ENCODE results near the gene DNLZ.

The DNLZ gene

DNA sequence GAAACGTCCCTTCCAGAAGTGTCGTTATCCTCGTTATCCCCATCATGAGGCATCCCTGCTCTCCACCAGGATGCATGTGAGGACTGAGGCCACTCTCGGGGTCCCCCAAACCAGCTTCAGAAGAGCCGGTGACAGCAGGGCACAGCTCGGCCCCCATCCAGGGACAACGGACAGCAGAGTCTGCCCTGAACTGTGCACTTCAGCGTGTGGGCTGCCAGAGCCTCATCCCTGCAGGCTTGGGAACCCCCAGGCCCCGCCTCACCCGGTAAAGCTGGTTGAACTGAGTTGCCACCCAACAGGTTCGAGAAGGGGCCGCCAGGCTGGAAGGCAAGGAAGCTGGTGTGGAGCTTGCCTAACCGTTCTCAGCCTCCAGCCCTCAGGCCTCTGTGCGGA lies 10.6 kb upstream of the DNLZ start:
- TF ChIP-seq, protein P1, sequence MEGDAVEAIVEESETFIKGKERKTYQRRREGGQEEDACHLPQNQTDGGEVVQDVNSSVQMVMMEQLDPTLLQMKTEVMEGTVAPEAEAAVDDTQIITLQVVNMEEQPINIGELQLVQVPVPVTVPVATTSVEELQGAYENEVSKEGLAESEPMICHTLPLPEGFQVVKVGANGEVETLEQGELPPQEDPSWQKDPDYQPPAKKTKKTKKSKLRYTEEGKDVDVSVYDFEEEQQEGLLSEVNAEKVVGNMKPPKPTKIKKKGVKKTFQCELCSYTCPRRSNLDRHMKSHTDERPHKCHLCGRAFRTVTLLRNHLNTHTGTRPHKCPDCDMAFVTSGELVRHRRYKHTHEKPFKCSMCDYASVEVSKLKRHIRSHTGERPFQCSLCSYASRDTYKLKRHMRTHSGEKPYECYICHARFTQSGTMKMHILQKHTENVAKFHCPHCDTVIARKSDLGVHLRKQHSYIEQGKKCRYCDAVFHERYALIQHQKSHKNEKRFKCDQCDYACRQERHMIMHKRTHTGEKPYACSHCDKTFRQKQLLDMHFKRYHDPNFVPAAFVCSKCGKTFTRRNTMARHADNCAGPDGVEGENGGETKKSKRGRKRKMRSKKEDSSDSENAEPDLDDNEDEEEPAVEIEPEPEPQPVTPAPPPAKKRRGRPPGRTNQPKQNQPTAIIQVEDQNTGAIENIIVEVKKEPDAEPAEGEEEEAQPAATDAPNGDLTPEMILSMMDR (IDR thresholded peaks at IDR 0.05; ENCODE audit: borderline replicate concordance, insufficient read depth, low read depth, low read length): no peak
- no peak overlapping the region for H3K4me3 ChIP-seq (ENCODE audit: low read depth, low read length)

DNA sequence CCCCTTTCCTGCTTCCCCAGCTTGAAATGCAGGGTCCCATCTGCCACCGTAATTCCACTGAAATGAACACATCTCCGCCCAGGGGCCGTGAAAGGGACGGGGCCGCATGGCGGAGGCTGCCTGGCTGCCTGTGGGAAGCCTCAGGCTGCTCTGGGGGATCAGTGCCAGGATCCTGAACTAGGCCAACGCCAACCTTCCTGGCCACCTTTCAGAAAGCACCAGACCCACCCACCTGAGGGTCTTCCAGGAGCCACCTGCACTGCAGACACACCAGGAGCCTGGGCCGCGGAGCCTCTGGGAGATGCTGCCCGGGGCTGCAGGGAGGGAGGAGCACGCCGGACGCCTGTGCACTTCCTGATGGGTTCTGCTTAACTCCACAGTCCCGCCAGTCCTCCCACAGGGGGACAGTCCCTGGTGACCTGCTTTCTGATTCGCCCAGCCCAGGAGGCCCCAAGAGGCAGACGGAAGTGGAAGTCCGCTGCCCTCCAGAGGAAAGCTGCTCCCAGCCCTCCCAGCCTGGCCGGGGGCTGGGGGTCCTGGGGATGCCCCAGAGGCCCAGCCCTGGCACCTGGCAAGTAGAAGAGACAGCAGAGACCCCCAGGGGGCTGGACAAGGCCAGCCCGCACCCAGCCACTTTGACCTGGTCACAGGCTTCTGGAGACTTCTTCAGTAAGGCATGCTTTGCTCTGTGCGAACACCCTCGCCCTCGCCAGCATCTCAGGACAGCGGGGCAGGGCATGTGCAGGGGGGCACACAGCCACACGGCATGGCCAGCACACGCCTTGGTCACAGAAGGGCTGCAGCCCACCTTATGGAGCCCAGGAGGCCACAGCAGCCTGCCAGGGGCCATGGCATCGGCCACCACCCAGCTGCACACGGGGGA lies 10.0 kb upstream of the DNLZ start, which contains the start of gene CARD9:
Gene CARD9, minus strand, starts transcription at position 370 of the 883 bp plus-strand sequence. CDS start 1,591 bp downstream, outside the sequence.
- no peak within 1 kb of the TSS for H3K4me3 ChIP-seq (ENCODE audit: low read depth, low read length)
- TF ChIP-seq, protein P1 (IDR thresholded peaks at IDR 0.05; ENCODE audit: borderline replicate concordance, insufficient read depth, low read depth, low read length): no peak

DNA sequence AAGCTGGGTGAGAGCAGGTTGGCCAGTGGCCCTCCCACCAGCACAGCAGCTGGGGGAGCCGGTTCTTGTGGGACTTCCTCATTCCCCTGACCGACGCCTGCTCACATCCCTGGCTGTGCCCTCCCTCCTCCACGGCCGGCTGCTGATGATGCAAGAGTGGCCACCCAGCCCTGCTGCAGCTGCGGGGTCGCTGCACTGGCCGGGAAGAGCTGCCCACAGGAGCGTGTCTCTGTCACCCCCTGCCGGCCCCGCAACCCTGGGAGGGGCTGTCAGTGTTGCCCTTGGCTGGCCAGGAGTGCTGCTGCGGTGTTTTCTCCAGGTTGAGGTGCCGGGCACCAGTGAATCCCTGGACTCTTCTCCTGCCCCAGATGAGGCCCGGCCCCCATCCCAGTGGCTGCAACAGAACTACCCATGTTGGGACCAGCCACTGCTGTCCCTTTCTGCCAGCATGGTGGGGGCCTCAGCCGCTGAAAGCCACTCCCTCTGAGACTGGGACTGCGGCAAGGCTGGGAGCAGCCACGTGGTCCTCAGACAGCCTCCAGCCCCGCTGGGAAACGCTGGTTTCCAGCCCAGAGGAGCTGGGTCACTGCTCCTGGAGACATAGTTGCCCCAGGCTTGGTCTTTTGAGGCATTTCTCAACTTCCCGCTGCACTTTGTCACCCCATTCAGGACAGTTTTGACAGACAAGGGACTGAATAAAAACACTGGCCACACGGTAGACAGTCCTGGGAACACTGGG lies 9.2 kb upstream of the DNLZ start:
- H3K4me3 ChIP-seq (ENCODE audit: low read depth, low read length): no peak overlapping the region

DNA sequence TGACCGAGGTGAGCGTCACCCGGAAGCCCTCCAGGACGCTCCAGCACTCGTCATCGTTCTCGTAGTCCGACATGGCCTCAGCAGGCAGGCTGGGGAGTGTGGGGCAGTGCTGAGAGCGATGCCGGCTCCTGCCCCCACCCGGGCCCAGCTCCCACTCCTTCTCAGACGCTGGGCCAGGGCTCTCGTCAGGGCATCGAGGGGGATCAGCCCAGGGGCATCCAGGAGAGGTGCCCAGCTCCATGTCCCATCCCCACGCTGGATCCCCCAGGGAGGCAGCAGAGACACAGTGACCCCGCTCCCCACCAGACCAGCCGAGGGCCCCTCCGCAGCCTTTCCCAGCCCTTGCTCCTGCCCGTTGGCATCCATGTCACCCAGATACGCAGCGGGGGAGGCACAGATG lies 8.5 kb upstream of the DNLZ start:
- no peak overlapping the region for H3K4me3 ChIP-seq (ENCODE audit: low read depth, low read length)
- TF ChIP-seq, protein P1 (IDR thresholded peaks at IDR 0.05; ENCODE audit: borderline replicate concordance, insufficient read depth, low read depth, low read length): no peak

More for the DNA sequence above, 9.2 kb upstream of the DNLZ start:
- TF ChIP-seq, protein P1 (IDR thresholded peaks at IDR 0.05; ENCODE audit: borderline replicate concordance, insufficient read depth, low read depth, low read length): 0 out of 2 replicates have a peak, but pooled peaks have one; percentile 2

DNA sequence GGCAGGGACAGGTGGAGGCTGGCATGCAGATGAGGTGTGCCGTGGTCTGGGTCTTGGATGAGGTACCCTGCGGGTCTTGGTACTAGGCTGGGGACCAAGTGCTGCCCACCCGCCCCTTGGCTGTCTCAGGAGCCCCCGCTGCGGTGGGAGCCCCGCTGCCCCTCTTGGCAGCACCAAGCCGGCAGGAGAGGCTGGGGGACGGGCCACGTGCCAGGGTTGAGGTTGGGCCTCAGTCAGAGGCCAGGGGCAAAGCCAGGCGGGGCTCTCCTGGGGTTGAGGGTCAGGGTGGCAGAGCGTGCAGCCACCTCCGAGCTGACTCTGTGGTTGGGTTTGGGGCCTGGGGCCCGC lies 8.0 kb upstream of the DNLZ start:
- TF ChIP-seq, protein P1 (IDR thresholded peaks at IDR 0.05; ENCODE audit: borderline replicate concordance, insufficient read depth, low read depth, low read length): no peak
- no peak overlapping the region for H3K4me3 ChIP-seq (ENCODE audit: low read depth, low read length)

DNA sequence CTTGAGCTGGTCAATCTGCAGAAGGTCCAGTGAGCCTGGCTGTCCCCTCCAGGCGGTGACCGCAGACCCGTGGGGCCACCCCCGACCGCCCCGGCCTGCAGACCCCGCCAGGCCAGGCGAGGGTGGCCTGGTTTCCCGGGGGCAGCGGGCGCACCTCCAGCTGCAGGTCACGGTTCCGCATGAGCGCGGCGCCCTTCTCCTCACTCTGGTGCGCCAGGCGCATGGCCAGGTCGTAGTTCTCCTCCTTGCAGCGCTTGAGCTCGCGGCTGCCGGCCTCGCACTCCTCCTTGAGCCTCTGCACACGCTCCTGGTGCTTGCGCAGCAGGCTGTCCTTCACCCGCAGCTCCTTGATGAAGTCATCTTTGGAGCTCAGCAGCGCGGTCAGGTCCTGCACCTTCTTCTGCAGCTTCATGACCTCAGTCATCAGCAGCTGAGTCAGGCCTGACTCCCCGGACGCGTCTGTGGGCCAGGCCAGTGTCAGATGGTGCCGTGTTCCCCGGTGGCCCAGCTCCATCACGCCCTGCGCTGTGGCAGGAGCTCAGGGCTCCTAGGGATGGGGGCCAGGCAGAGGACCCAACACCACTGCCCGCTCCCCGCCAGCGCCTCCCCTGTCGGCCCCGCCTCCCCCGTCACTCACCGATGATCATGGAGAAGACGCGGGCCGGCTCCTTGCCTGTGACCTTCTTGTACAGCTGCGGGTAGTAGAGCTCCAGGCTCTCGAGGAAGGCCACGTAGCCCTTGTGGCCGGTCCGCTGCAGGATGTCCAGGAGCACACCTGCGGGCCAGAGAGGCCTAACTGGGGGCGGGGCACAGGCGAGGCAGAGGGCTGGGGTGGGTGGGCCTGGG lies 7.4 kb upstream of the DNLZ start:
- H3K4me3 ChIP-seq (ENCODE audit: low read depth, low read length): no peak overlapping the region
- TF ChIP-seq, protein P1 (IDR thresholded peaks at IDR 0.05; ENCODE audit: borderline replicate concordance, insufficient read depth, low read depth, low read length): no peak
